ENCODE measurements around the gene SLC38A3.
"Not testable (repeated sequence)": the region's sequence is repeated elsewhere in the genome, so short reads cannot be mapped to it uniquely, and the experiment has no call there.

The SLC38A3 gene

GRCh38 chr3:50210510-50211367 lies 5.7 kb downstream of the SLC38A3 start:
- no peak for DNase-seq (ENCODE audit: low read depth)

GRCh38 chr3:50211368-50211717 lies 6.3 kb downstream of the SLC38A3 start:
- not testable (repeated sequence) for DNase-seq (ENCODE audit: low read depth)

GRCh38 chr3:50211930-50212329 lies 6.9 kb downstream of the SLC38A3 start:
- peak; percentile 49 for DNase-seq (ENCODE audit: low read depth)

GRCh38 chr3:50212502-50212901 lies 7.4 kb downstream of the SLC38A3 start:
- DNase-seq (ENCODE audit: low read depth), result no peak

- DNase-seq (ENCODE audit: low read depth), result no peak
Observed at GRCh38 chr3:50212971-50213370, 7.9 kb downstream of the SLC38A3 start.

- no peak for DNase-seq (ENCODE audit: low read depth)
Observed at GRCh38 chr3:50213373-50213772, 8.3 kb downstream of the SLC38A3 start.

- no peak for DNase-seq (ENCODE audit: low read depth)
Observed at GRCh38 chr3:50214824-50215223, 9.8 kb downstream of the SLC38A3 start.

GRCh38 chr3:50215529-50215928 lies 10.5 kb downstream of the SLC38A3 start:
- DNase-seq (ENCODE audit: low read depth), result no peak

GRCh38 chr3:50217681-50218080 lies 12.6 kb downstream of the SLC38A3 start:
- no peak for DNase-seq (ENCODE audit: low read depth)

GRCh38 chr3:50218448-50218847 lies 13.4 kb downstream of the SLC38A3 start:
- no peak for DNase-seq (ENCODE audit: low read depth)

- no peak for DNase-seq (ENCODE audit: low read depth)
Observed at GRCh38 chr3:50219285-50219684, 14.2 kb downstream of the SLC38A3 start.

GRCh38 chr3:50220109-50220508 lies 15.0 kb downstream of the SLC38A3 start:
- DNase-seq (ENCODE audit: low read depth), result no peak

GRCh38 chr3:50221051-50221410 lies 16.0 kb downstream of the SLC38A3 start:
- DNase-seq (ENCODE audit: low read depth), result no peak

GRCh38 chr3:50221411-50222168 lies 16.5 kb downstream of the SLC38A3 start:
- no peak for DNase-seq (ENCODE audit: low read depth)

GRCh38 chr3:50222169-50222528 lies 17.1 kb downstream of the SLC38A3 start:
- DNase-seq (ENCODE audit: low read depth), result no peak

- DNase-seq (ENCODE audit: low read depth), result no peak
Observed at GRCh38 chr3:50224639-50225038, 19.6 kb downstream of the SLC38A3 start.

- peak; percentile 42 for DNase-seq (ENCODE audit: low read depth)
Observed at GRCh38 chr3:50226888-50227389, 21.9 kb downstream of the SLC38A3 start.

- DNase-seq (ENCODE audit: low read depth), result peak; percentile 86
Observed at GRCh38 chr3:50227390-50228183, 22.5 kb downstream of the SLC38A3 start.

GRCh38 chr3:50228184-50228763 lies 23.2 kb downstream of the SLC38A3 start:
- DNase-seq (ENCODE audit: low read depth), result not testable (repeated sequence)

GRCh38 chr3:50229490-50229889 lies 24.4 kb downstream of the SLC38A3 start:
- DNase-seq (ENCODE audit: low read depth), result no peak

GRCh38 chr3:50230104-50230793 lies 25.2 kb downstream of the SLC38A3 start:
- no peak for DNase-seq (ENCODE audit: low read depth)

- peak; percentile 49 for DNase-seq (ENCODE audit: low read depth)
Observed at GRCh38 chr3:50230794-50231125, 25.7 kb downstream of the SLC38A3 start.
